Activated effector memory CD4-positive, alpha-beta T cell treated with Interleukin-2 at 50 U/mL for 16 hours (primary cell): ENCODE data around the gene GGTA1.
"Not testable (repeated sequence)": the region's sequence is repeated elsewhere in the genome, so short reads cannot be mapped to it uniquely, and the experiment has no call there.

Experiments used
- DNase-seq: peaks from one replicate; pipeline ENCODE4 v3.0.0-alpha.2; 2020

Gene GGTA1

DNA sequence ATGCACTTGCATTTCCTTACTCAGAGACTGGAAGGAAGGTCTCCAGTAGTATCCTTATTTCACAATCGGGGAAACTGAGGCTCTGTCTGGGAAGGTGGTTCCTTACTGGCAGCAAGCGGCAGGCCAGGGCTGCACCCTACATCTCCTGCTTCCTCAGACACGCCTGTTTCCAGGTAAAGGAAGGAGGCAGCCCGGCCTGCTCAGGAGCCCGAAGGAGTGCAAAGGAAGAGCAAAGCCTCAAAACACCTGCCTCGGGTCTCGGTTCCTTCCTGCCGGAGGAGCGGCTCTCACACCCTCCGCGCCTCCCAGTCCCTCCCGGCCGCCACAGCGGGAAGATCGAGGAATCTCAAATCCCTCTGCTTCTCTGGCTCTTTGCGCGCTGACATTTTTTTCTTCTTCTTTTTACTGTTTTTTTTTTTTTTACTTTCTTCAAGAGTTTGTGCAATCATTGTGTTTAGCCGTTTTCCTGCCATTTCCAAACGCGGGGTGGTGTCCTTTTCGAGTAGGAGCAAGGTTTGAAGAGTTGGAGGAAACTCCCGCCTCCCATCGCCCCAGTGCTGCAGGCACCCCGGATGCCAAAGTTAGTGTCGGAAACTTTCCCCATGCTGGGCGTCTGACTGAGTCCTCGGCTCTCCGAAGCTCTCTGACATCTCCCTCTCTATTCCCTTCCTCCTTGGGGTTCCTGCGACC is 1.0 kb downstream of the GGTA1 start:
- DNase-seq: no peak

DNA sequence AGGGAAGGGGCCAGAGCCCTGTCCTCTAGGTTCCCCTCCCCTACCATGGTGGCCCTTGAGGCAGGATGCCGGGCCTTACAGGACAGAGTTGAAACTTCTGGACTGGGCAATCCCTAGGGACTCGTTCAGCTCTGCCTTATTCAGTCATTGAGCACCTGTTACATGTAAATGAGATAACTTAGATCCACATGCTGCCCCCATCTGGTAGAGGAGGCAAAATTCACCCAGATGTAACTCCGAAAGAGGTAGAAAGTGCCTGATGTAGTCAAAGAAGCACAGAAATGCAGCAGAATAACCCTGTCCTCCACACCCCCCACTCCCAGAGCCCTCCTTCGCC is 1.5 kb downstream of the GGTA1 start:
- DNase-seq: no peak

DNA sequence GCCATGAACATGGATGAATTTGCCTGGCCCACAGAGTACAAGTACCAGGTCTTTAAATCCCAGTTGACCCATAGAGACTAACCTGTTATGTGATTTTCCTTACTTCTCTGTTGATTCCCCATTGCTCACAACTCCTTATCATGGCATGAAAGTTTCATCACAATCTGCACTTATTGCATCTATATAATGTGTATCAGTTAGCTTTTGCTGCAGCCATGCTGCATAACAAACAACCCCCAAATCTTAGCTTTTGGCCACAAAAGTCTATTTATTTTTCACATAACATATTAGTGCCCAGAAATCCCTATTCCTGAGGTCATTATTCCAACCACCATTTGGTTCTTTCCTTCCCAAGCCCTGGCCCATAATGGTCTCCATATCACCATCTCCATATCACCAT is 3.7 kb downstream of the GGTA1 start:
- no peak for DNase-seq

DNA sequence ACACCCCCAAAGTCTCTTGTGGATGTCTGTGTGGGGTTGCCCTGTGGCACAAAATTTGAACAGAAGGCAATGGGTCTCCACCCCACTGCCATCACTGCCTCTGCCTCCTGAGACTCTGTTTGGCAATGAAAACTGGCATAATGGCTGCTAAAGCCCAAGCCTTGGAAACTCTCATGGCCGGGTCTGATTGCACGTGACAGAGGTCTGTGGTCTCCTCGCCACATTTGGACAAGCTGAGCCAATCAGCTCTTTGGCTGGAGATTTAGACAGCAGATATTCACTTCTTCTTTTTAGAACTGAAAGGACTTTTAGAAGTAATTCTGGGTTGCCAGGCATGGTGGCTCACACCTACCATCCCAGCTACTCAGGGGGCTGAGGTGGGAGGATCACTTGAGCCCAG is 5.5 kb downstream of the GGTA1 start:
- DNase-seq: no peak

DNA sequence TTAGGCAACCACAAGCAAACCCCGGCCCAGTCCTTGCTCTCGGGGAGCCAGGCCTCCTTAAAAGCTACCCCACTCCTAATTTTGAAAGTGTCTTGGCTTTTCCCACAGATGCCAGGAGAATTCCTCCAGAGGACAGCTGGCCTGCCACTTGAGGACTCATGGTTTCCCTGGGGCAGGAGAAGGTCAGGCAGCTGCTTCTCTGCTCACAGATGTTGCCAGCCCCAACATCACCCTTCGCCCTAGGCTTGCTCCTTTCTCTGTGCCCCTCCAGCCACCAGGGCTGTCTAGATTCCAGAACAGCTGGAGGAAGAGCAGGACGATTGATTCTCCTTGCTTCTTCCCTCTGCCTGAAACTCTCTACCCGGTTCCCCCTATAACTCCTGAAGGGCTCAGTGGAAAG is 8.5 kb downstream of the GGTA1 start:
- DNase-seq: no peak

DNA sequence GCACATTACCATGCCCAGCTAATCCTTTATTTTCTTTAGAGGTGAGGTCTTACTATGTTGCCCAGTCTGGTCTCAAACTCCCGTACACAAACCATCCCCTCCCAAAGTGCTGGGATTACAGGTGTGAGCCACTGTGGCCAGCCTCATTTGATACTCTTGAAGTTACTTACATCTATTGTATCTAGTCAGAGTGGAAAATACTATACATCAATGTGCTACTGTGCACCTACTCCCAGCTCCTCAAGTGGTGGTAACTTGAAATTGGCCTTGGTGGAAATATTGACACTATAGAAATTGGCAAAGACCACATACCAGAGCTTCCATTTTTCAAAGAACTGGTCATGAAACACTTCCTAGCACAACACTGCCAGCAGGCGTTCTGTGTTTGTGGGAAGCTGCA is 10.3 kb downstream of the GGTA1 start:
- DNase-seq: no peak

DNA sequence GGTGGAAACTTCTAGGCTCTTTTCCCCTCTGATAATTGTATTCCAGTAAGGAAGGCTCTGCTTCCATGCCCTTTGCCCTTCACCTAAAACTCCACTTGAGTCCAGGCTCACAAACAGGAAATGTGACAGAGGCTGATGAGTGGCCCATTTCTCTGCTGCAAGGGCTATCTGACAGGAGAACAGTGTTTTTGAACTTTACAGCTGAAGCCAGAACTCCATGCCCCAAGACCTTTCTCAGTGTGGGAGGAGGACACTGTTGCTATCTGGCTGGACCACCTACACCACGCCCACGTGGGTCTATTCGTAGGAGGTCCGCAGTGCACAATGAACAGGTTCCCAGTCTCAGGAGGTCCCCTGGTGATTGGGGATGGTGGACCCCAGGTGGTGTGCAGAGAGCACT is 13.6 kb downstream of the GGTA1 start:
- DNase-seq: no peak

DNA sequence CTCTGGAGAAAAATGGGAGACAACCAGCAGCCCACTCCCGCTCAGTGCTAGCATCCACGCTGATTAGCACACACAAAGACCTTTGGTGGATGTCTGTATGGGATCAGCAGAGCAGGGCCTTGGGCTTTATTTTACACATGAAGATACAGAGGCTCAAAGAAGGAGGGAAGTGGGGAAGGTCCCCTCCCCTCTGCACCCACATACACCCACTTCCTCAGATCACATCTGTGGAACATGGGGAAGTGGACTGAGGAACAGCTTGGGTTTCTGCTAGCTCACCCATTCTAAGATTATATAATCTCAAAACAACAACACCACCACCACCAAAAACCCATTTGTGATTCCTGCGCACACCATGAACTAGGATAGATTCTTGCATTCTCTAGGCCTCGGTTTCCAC is 14.0 kb downstream of the GGTA1 start:
- DNase-seq: no peak

DNA sequence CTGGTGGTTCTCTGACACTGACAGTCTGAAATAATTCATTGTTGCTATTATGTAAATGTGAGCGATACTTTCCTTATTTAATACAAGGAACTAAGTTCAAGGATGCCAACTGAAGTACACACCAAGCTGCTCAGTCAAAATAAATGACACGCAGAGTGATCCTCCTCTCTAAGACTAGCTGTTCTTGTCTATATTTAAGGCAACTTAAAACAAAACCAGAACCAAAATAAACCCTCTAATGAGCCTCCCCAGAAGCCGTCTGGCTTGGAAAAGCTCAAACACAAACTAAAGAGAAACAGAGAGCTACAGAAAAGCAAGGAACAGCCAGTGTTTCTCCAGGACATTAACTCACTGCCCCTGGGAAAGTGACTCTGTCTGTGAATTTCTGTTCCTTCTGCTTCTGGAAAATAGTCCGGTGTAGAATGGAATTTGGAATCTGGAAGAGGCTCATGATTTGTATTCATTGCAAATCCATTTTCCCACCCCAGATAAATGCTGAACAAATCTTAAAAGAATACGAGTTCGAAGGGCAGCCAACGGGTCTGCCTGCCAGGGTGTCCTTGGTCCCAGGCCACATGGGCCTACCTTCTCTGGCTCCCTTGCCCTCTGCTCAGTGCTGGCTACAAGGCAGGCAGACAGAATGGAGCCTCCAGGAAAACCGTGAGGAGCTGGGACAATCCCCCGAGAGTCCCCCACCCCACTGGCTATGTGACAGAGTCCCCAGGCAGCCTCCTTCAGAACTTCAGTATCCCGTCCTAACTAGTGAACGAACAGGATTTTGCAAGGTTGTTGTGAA is 14.8 kb downstream of the GGTA1 start:
- DNase-seq: no peak

DNA sequence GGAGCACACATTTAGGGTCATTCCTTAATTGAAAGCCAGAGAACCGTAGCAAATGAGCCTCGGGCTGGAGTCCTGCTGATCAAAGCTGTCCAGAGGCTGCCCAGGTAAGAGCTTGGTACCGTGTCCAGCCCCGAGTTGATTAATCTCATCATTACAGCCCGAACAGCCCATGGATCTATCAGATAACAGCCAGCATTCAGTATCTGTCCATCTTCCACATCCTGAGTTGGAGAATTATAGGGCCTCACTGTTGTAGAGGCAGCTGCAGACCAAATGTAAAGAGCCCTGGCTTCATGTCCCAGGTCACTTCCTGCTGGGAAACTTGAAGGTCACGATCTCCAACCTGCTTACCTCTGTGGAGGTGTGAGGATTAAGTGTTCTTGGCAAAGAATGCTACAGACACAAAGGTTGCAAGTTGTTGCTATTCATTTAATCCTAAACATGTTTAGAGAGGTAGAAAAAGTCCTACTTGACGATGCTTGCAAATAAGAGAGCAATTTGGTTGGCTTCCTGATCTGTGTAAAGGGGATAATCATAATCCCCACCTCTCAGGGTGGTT is 16.1 kb downstream of the GGTA1 start:
- no peak for DNase-seq

DNA sequence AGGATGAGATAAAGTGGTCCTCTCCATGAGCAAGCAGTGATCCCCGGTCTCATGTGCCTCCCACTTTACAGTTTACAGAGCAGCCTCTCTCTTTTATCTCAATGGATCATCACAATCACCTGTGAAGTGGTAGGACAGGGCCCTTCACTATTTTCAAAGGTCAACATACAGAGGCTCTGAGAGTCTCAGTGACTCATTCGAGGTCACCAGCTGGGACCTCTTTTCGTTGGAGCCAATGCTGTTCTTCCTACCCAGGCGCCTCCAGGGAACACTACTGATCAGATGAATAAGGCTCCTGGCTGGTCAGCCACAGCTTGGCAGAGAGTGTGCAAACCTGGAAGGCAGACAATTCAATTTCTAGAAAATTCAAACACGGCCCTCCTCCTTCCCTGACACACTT is 16.6 kb downstream of the GGTA1 start:
- no peak for DNase-seq

DNA sequence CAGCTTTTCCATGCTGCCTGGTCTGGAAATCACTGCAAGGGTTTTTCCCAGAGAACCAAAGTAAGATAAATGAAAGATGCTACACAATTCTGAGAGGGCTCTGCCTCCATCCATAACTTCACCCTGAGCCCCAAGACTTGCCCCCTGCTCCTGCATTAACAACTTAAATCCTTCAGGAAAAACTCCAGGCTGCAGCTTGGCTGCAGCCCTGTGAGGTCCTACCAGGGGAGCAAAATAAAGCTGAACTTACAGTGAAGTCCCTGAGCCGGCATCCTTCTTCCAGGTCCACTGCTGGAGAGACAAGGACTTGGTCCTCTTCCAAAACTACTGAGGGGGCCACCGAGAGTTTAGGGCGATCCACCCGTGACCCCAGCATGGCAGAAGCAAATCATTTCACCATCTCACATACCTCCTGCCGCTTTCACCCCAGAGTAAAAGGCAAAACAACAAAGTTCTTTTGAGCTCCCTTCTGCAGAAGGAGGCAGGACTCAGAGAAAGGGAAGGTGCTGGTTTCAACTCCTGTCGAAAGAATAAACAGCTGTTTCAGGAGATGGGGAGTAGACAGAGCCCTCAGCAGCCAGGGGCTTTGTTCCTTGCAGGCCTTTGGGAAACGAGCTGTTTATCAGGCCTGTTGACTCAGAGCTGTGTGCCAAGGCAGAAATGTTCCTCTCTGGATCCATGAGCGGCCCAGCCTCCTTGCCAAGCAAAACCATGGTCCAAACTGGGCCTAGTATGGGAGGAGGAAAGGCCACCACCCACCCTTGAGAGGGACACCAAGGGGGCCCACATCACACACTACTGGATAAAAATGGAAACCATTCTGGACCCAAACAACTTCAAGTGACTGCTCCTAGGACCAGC is 20.6 kb downstream of the GGTA1 start:
- DNase-seq: no peak

DNA sequence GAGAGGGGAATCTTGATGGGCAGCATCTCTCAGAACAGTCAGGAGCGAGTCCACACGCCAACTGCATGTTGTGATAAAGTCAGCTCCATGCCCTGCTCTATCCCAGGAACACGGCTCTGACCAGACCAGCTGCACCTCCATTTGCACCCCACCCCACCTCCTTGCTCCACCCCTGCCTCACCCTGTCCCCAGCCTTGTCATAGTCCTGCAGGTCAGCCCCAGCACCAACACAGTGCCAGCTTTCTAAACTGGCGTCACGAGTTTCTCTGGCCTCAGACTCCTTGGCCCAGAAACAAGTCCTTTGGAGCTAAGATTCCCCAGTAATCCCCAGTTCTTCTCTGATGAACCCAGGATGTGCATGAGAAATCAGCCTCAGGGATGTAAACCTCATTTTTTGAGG is 23.5 kb downstream of the GGTA1 start:
- no peak for DNase-seq

DNA sequence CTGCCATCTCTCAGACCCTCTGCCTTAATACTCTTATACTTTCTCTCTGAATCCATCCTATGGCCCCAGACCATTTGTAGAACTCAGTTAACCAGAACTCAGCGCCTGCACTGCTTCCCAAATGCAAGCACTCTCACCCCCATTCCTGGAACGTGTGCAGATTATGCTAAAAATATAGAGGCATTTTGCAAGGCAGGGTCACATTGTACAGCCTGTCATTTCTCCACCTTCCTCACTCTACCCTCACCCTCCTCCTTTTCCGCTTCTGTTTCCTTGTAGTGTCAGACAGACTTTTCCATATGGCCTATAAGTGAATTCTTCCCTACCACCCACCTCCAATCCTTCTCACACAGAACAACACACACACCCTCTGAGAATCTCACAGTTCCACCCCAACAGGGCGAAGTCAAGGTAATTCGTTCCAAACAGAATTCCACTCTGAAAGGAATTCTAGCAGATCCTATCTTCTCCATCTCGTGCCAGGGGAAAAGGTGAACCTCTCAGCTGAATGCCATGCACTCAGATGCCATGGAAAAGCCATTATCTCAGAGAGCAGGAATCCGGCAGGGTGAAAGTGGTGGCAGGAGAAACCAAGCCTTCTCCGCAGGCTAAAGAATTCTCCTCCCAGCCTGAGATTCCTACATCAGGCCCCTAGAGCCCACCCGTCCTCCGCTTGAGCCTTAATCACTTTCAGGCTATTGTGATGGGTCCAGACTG is 25.3 kb downstream of the GGTA1 start:
- DNase-seq: no peak

DNA sequence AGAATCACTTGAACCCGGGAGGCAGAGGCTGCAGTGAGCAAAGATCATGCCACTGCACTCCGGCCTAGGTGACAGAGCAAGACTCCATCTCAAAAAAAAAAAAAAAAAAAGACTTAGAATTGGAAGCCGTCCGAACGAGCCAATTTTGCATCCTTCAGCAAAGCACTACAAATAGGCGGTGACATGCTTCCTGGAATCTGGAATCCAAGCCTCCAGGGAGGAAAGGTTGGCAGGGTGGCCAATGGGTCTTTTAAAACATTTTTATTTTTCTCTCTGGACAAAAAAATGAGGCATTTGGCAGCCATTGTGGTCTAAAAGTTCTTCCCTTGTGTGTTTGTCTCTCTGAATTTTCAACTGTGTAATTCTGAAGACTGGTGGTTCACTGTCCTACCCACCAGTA is 26.4 kb downstream of the GGTA1 start:
- DNase-seq: no peak

DNA sequence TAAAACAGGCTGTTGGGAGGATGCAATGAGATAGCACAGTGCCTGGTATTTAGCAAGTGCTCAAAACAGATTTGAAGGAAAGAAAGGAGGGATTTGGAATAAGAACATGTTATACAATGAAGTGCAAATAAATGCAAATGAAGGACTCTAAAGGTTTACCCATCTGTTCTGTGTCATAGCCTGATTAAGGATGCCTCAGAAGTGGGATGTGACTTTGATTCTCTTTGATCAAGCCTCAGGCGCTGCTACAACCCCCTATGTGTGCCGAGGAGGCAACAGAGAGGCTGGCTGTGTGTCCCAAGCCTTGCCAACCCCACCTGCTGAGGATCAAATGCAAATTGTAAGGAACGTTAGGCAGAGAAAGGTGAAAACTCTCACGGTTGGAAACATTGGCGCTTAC is 27.2 kb downstream of the GGTA1 start:
- no peak for DNase-seq

DNA sequence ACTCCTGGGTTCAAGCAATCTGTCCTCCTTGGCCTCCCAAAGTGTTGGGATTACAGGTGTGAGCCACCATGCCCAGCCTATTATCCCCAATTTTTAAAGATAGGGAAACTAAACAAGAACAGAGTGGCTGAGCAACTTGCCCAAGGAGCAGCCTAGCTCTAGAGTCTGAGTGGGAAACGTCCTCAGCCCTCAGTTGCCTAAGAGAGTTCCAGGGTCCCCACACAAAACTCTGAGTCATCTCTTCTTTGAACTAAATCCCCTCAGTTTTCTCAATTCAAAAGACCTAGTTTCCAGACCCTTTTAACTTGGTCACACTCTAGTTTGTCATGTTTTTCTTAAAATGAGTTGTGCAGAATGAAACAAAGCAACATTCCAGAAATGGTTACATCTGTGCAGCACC is 33.5 kb downstream of the GGTA1 start:
- no peak for DNase-seq

DNA sequence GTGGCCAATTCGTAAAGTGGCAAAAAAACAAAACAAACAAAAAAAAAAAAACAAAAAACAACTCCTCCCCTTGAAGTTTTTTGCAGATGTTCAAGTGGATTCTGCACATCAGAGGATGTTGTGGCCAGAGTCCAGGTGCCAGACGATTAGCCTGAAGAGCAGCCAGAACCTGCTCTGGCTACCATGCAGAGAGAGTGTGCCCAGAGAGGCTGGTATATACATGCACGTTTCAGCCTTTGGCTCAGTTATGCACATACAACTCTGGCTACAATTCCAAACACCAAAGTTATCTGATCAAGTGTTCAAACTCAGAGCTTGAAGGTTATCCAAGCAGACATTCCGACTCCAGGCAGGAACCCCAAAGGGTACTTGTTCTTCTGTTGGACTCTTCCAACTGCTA is 34.7 kb downstream of the GGTA1 start:
- no peak for DNase-seq

DNA sequence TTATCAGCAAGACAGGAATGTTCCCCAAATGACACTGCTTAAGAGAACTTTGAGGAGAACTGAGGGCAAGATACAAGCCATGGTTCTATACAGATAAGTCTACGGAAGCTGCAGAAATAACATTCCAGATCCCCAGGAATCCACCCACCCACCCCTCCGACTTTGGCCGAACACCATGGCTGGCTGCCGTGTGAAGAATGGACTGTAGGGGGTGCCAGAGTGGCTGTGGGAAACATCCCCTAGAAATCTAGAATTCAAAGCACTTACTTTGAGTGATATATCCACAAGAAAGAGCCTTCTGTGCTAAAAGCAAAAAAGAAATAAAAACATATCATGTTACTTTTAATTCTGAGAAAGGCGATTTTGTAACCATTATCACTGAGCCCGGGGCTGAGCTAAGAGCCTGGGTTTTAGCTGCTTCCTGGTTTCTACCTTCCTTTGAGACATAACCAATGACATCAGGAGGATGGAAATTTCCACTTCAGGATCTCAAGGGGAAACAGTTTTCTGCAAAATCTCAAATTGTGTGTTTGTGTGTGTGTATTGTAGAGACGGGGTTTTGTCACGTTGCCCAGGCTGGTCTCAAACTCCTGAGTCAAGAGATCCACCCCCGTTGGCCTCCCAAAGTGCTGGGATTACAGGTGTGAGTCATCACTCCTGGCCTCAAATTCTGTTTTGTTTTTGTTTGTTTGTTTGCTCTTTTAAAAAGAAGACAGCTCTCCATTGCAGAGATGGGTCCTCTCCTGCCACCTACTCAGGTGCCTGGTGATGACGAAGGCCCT is 36.4 kb downstream of the GGTA1 start:
- DNase-seq: no peak

DNA sequence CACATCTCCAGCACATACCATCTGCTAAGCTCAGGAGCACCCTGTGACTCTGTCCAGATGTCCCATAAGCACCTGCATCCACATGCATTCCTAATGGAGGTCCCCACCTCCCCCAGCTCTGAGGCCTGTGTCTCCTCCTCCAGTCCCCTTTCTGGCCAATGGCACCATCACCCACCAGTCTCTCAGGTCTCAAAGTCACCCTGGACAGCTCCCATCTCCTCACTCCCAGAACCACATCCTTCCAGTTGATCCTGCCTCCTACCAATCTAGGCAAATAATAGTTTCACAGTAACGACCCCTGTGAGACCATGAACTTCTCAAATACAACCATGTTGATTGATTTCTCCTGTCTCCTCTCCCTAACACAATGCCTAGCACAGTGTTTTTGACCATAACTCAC is 40.1 kb downstream of the GGTA1 start:
- DNase-seq: no peak

DNA sequence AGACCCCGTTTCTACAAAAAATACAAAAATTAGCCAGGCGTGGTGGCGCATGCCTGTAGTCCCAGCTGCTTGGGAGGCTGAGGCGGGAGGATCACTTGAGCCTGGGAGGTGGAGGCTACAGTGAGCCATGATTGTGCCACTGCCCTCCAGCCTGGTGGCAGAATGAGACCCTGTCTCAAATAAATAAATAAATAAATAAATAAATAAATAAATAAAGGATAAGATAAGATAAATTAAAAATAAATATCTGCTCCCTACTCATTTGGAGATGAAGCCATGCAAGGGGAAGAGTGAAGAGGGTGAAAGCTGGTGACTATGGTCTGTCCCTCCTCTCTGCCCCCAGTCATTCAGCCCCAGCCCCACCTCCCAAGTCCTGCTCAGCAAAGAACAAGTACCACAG is 41.2 kb downstream of the GGTA1 start:
- DNase-seq: not testable (repeated sequence)
